ENCODE data around the gene MEIS3.

Gene MEIS3

GRCh38 chr19:47374876-47375693 lies 44.2 kb downstream of the MEIS3 start:
- TF ChIP-seq CTCF (IDR thresholded peaks at IDR 0.05; ENCODE audit: poor library complexity, severe bottlenecking), result no peak
- Histone ChIP-seq H3K27ac (ENCODE audit: poor library complexity, severe bottlenecking) (no peak overlapping the region), H3K36me3 (ENCODE audit: low read depth) (peaks cover 63% of the 10 kb centered on the region), H3K4me1 (ENCODE audit: insufficient read depth, poor library complexity, severe bottlenecking) (no peaks in the 10 kb centered on the region), H3K27me3 (ENCODE audit: insufficient read depth, poor library complexity, severe bottlenecking) (no peaks in the 10 kb centered on the region), H3K4me3 (ENCODE audit: severe bottlenecking) (no peak overlapping the region), H3K9me3 (ENCODE audit: severe bottlenecking) (no peaks in the 10 kb centered on the region)
- ATAC-seq (ENCODE audit: low read depth) (no peak), DNase-seq (ENCODE audit: low spot score) (no peak)

GRCh38 chr19:47373246-47374240 lies 45.8 kb downstream of the MEIS3 start:
- no peak for ATAC-seq (ENCODE audit: low read depth)
- TF ChIP-seq CTCF (IDR thresholded peaks at IDR 0.05; ENCODE audit: poor library complexity, severe bottlenecking), result no peak
- no peaks in the 10 kb centered on the region for H3K27me3 ChIP-seq (ENCODE audit: insufficient read depth, poor library complexity, severe bottlenecking)
- peaks cover 69% of the 10 kb centered on the region for H3K36me3 ChIP-seq (ENCODE audit: low read depth)
- H3K27ac ChIP-seq (ENCODE audit: poor library complexity, severe bottlenecking), result no peak overlapping the region
- no peaks in the 10 kb centered on the region for H3K4me1 ChIP-seq (ENCODE audit: insufficient read depth, poor library complexity, severe bottlenecking)
- H3K9me3 ChIP-seq (ENCODE audit: severe bottlenecking), result no peaks in the 10 kb centered on the region
- H3K4me3 ChIP-seq (ENCODE audit: severe bottlenecking), result no peak overlapping the region
- DNase-seq (ENCODE audit: low spot score), result no peak

GRCh38 chr19:47372603-47373002 lies 46.7 kb downstream of the MEIS3 start:
- DNase-seq (ENCODE audit: low spot score), result no peak

GRCh38 chr19:47371261-47371660 lies 48.1 kb downstream of the MEIS3 start:
- TF ChIP-seq CTCF (IDR thresholded peaks at IDR 0.05; ENCODE audit: poor library complexity, severe bottlenecking), result no peak
- Histone ChIP-seq H3K27ac (ENCODE audit: poor library complexity, severe bottlenecking) (no peak overlapping the region), H3K4me1 (ENCODE audit: insufficient read depth, poor library complexity, severe bottlenecking) (no peaks in the 10 kb centered on the region), H3K36me3 (ENCODE audit: low read depth) (peaks cover 74% of the 10 kb centered on the region), H3K27me3 (ENCODE audit: insufficient read depth, poor library complexity, severe bottlenecking) (no peaks in the 10 kb centered on the region), H3K4me3 (ENCODE audit: severe bottlenecking) (no peak overlapping the region), H3K9me3 (ENCODE audit: severe bottlenecking) (no peaks in the 10 kb centered on the region)
- DNase-seq (ENCODE audit: low spot score), result no peak
- ATAC-seq (ENCODE audit: low read depth), result no peak

More at GRCh38 chr19:47372603-47373002, 46.7 kb downstream of the MEIS3 start:
- no peak overlapping the region for H3K27ac ChIP-seq (ENCODE audit: poor library complexity, severe bottlenecking)
- H3K4me1 ChIP-seq (ENCODE audit: insufficient read depth, poor library complexity, severe bottlenecking), result no peaks in the 10 kb centered on the region
- no peaks in the 10 kb centered on the region for H3K9me3 ChIP-seq (ENCODE audit: severe bottlenecking)
- no peak overlapping the region for H3K4me3 ChIP-seq (ENCODE audit: severe bottlenecking)
- no peak for TF ChIP-seq CTCF (IDR thresholded peaks at IDR 0.05; ENCODE audit: poor library complexity, severe bottlenecking)
- ATAC-seq (ENCODE audit: low read depth), result no peak
- peaks cover 72% of the 10 kb centered on the region for H3K36me3 ChIP-seq (ENCODE audit: low read depth)
- no peaks in the 10 kb centered on the region for H3K27me3 ChIP-seq (ENCODE audit: insufficient read depth, poor library complexity, severe bottlenecking)
